ENCODE results near the gene LRRC8C.

LRRC8C gene

DNA sequence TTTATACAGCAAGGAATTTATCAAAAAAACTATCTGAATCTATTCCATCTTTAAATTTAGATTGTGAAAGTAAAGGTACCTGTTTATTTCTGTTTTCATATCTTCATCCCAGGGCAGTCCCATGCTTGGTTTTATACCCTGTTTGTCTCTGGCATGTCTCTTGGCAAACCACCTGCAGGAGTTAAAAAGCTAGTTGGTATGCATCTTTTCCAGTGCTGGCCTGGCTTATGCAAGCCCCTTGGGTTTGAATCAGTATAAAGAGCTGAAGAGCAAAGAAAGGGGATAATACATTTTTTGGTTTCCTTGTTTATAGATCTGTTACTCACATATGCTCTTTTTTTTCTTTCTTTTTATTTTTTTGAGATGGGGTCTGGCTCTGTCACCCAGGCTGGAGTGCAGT lies 37.8 kb downstream of the LRRC8C start:
- DNase-seq (ENCODE audit: low read depth, low spot score), result no peak

DNA sequence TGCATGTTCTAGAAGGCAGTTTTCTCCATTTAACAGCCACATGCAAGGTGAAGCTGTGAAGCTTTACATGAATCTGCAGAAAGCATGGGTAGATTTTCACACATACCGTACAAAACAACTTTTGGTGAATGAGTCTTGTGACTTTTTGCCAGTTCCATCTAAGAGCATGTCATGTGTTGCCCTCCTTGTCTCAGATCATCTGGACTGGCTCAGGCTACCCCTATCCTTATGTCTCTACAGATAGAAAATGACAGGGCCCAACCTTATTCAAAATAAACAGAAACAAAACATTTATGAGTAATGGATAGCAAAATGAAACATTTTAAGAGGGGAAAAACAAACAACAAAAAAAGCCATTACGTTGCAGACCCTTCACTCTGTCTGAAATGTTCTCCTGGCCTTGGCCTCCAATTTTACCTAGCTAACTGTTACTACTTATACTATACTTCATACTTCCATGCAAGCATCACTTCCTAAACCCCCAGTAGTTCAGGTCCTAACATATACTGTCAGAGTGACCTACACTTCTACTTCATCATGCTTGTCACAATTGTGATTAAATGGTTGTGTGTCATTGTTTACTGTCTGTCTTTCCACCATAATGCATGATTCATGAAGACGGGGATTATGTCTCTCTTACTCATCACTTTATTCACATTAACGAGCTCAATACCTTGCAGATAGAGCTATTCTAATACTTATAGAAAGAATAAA lies 39.0 kb downstream of the LRRC8C start:
- no peak for DNase-seq (ENCODE audit: low read depth, low spot score)

DNA sequence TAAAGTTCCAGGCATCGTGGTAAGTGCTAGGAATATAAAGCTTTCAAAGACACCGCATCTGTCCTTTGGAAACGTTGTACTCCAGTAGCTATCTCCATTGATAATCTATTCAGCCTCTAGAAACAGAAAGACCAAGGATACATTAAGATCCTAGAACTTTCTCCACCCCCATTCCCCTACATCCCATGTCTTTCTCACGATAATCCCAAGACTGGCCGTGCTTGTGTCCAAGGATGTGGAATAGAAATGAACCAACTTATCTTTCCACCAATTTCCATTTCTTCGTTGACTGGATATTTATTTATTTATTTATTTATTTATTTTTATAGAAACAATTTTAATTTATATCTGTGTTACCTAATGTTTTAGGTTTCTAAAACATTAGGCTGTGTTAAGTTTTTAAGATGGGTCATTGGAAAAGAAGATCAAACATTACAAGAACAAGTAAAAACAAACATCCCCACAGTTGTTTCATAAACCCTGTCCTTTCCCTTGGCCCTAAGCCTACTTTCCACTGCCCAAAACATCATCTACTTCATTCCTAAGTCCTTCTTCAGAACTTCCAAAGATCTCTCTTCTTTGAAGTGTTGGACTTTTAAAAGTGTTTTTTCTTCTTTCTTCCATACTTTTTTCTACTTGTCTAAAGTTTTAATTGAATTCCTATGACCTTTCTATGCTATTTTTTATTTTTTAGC lies 39.7 kb downstream of the LRRC8C start:
- no peak for DNase-seq (ENCODE audit: low read depth, low spot score)

DNA sequence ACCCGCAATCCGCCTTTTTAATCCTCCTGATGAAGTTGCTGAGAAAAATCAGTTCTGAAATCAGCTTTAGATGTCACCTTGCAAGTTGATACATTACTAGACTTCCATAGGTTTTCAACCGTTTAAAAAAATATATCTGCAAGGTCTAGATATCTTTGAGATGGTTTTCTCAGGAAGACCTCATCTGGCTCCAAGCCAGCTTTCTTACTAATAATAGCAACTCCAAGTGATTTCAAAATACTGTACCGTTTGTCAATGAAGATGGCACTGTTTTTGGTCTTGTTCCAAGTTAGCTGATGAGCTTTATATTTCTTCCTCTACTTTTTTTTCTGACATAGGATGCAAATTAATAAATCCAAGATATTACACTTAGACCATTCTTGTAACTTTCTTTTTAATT lies 40.3 kb downstream of the LRRC8C start:
- no peak for DNase-seq (ENCODE audit: low read depth, low spot score)

DNA sequence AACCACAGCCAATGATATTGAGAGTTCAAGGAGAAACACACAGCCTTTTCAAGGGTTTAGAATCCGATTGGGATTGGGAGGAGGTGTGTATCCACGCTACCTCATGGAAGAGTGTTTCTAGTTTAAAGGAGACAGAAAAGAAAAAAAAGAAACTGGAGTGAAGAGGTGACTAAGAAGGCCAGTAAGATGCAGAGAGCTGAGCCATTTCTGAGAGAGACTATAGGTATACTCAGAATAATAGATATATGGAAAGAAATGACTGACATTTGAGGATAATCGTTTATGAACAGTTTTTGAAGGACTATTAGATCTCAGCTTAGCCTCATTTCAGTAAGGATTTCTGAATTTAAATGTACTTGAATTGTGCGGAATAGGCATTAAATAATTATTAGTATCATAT lies 42.8 kb downstream of the LRRC8C start:
- DNase-seq (ENCODE audit: low read depth, low spot score), result no peak

DNA sequence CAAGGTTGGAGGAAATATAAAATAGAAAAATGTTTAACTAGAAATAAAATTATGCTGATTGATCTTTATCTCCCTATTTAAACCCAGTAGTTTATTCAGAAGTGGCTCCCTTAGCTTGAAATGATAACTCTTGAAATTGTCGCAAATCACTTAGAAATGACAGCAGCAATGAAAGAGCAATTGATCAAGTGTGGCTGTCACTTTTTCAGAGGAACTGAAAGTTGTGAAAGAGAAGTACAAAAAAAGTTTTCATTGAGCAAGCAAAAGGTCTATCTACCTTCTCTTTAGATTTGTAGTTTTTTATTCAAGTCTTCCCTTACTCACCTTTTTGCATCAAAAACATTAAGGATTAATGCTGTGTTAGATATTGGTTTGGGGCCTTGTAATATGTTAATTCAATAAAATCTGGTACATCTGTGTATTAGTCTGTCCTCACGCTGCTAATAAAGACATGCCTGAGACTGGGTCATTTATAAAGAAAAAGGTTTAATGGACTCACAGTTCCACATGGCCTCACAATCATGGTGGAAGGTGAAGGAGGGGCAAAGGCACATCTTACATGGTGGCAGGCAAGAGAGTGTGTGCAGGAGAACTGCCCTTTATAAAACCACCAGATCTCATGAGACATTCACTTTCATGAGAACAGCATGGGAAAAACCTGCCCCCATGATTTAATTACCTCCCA lies 48.3 kb downstream of the LRRC8C start:
- no peak for DNase-seq (ENCODE audit: low read depth, low spot score)

DNA sequence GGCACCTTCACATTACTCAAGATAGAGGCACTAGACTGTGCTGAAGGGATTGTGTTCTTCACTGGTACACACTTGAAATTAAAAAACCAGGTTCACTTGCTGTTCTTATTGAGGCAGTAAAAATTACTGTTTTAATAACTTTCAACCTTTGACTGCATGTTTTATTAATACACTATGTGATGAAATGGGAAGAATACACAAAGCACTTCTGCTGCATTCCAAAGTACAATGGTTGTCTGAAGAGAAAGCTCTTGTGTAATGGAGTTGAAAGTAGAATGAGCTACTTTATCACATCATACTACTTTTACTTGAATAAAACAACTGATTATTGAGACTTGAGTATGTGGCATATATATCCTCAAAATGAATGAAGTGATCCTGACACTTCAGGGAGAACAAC lies 49.7 kb downstream of the LRRC8C start:
- DNase-seq (ENCODE audit: low read depth, low spot score), result no peak

DNA sequence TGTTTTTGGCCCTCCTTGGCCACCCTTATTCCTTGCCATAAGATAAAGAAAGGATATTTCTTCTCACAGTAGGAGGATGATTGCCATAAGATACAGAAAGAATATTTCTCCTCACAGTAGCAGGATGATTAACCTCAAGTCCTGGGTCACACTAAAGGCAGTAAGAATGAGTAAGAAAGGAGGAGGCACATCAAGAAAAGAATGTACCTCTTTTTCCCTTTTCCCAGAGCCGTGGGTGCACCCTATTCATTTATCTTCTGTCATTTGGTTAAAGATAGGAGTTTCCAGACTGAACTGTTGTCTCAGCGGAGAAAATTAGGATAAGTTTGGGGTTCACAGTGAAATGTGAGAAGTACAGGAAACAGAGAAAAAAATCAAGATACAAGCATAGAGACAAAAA lies 52.5 kb downstream of the LRRC8C start:
- DNase-seq (ENCODE audit: low read depth, low spot score), result no peak

DNA sequence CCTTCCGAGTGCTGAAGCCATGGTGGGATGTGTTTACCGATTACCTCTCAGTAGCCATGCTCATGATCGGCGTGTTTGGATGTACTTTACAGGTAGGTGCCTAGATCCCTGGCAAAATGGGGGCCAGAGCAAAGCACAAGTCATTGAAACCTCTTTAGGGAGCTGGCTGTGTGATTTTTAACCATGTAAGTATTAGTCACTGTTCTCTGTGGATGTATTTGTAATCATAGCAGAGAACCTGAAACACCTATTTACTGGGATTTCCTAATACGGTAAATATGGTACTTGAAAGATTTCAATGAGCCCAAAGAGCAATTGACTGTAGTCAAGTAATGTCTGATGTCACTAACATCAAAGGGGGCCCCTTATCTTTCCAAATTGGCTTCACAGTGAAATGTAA lies 53.6 kb downstream of the LRRC8C start:
- DNase-seq (ENCODE audit: low read depth, low spot score), result no peak

DNA sequence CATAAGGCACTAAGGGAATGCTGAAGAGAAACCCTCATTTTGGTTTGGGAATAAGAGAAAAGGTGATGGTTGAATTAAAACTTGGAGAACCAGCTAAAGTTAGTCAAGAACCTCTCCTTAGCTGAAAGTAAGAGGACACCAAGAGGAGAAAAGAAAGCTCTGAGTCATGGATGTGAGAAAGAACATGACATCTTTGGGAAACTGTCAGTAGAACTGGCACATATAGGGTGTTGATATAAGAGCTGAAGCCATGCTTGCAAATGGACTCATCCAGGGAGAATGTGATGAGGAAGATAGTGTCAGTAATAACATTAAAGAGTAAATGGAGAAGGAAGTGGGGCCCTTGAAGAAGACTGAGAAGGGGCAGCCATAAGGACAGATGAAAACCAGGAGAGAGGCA lies 54.3 kb downstream of the LRRC8C start:
- DNase-seq (ENCODE audit: low read depth, low spot score), result no peak

DNA sequence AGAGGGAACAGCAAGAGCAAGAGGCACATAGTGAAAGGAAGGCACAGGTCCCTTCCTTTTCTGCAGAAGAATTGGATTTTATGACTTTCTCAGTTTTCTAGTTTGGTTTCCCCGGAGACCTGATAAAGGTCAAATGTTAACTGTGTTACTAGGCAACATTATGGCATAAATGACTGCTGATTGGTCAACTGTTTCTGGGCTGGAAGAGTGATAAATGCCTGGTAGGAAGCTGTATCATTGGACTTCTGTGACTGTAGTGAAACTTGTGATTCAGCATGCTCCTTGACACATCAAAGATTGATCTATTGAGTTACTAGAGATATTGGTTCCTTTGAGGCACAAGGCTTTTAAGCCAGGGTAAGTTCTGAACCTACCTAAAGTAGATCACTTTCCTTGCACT lies 55.7 kb downstream of the LRRC8C start:
- no peak for DNase-seq (ENCODE audit: low read depth, low spot score)

DNA sequence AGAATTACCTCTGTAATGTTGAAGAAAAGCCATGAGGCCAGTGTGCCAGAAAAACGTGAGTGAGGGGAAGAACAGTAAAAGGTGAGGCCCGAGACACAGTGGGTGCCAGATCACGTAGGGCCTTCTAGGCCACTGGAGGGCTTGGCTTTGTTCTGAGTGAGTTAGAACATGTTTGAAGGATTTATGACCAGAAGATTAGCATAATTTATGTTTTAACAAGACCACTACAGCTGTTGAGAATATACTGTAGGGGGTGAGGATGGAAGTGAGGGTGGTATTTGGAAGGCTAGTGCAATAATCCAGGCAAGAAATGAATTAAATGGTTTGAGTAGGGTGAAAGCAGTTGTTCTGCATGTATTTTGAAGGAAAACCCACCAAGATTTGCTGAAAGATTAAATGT lies 56.3 kb downstream of the LRRC8C start:
- DNase-seq (ENCODE audit: low read depth, low spot score), result no peak

DNA sequence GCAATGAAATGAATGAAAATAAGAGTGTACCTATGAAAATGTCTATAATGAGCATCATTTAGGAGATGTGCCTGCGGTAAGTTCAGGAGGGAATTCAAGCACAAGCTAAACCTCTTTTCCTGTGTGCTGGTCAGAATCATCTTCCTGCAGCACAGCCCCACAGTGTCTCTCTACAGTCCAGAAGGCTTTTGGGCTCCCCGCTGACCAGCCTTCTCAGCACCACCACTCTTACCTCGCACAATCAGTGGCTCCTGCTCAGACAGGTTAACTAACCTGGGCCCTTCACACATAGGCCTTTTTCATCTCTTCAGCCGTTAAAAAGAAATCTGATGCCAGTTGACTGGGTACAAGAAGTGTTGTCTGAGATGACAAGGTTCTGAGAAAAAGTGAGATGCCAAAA lies 57.7 kb downstream of the LRRC8C start:
- DNase-seq (ENCODE audit: low read depth, low spot score), result no peak

DNA sequence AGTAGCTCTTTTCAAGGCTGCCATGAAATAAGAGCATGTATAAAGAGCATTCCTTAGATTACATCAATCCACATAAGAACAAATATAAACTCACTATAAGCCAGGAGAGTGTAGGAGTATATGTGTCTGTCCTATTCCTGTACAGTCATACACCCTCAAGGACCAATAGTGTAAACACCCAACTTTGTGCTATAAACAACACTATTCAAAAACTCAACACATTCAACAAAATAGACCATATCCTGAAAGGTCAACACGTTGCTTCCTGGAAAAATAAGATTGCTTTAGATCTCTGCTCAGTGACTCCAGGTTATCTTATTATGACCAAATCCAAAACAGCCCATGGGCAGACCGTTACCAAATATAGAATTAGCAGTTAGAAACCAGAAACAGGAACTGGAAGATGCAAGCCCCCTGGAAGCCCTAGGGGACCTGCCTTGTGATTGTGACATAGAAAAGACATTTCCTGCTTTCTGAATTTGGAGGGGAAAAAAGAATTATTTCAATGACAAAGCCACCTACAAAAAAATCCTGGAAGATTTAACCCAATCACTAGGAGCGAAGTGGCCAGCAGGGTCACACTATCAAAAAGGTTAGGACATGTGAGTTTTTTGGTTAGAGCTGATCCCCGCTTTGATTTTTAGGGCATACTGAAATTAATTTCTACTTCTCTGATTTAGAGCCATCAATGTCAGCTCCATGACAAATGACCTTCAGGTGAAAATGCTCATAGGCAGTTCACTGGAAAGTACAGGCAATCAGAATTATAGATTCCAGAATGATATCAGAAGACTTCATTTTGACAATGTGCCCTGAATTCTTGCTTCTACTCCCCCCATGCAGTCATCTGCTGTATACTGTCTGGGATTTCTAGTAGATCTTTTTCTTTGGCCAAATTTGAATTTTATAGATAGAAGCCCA lies 59.9 kb downstream of the LRRC8C start:
- no peak for DNase-seq (ENCODE audit: low read depth, low spot score)

DNA sequence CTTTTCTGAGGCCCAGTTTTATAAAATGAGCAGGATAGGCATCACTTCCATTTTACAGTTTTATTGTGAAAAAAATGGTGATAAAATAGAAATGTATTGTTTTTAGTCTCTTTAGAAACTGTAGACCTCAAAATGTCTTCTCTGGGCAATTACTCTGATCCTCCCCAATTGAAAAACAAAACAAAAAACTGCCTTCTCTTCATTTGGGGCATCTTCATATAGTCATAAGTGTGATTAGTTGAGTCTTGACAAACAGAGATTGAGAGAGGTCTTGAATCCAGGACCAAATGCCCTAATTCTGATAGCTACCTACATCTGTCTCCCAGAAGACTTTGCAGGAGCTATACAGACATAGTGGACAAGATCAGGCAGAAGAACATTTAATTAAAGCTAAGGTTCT lies 62.9 kb downstream of the LRRC8C start:
- DNase-seq (ENCODE audit: low read depth, low spot score), result no peak

DNA sequence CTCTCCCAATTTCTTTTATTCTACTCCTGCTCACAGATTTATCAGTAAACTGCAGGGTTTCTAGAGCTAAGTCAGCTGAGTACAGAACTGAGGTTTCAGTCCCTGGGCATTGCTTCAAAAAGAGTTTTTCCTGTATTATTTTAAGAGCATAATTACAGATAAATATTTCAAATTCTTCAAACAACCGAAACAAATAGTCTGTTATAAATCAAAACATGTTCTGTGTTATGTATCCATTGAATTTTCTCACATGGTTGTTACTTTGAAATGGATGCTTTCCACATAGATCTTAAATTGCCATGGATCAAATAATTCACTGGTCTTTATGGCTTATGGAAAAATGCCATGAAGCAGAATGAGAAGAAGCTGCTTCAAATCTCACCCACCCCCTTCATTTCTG lies 64.5 kb downstream of the LRRC8C start:
- no peak for DNase-seq (ENCODE audit: low read depth, low spot score)

DNA sequence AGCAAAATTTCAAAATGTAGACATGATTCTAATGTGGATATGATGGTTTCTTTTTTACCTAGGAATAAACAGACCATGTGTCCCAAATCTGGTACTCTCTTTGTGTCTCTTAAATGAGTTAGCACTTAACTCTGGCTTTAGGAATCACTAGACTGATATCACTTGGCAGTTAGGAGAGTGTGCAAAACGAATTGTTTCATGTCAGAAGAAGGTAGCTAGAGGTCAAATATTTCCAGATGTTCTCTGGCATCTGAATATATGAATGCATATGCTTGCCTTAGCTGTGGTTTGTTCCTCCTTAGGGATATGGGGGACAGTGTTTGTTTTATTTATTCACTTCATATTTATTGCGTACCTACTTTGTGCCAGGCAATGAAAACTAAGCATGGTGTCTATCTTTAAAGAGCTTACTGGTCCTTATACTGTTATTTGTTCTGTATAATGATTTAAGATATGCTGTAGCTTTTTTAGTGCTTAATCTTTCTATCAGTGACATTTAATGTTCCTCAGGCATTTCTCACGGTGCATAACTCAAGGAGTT lies 65.2 kb downstream of the LRRC8C start:
- DNase-seq (ENCODE audit: low read depth, low spot score), result no peak

DNA sequence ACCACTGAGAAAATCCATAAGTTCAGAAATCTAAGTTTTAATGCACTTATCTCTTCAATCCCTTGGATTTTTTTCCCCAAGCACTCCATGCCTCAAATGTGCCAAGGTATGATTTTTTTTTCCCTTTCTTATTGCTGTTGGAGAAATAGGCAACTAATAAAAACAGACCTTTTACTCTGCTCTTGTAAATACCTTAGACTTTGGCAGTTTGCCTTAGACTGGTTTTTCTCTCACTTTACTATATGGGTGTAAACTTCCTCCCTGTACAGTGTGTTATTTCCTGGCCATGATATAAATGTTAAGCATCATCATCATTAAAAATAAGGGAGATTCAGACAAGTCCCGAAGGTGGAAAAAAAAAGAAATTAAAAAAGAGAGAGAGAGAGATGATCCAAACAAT lies 65.7 kb downstream of the LRRC8C start:
- no peak for DNase-seq (ENCODE audit: low read depth, low spot score)

DNA sequence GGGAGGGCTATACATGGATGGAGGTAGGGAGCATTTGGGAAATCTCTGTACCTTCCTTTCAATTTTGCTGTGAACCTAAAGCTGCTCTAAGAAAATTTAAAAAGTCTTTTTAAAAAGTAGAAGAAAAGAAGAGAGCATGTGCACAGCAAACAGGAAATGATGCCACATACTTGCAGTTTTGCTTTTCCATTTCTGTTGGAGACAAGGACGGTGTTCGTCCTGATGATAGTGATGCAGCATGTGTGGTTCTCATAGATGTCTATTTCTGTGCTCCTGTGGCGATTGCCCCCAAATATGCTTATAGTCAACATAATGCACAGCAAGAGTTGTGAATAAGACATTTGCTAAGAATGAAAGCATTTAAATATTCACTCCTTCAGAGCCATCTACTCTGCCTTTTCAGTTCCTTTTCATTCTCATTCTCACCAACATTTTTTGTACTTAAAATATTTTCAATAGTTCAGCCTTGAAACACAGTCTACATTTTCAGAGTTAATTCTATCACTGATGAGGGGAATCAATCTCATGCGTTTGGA lies 66.6 kb downstream of the LRRC8C start:
- DNase-seq (ENCODE audit: low read depth, low spot score), result no peak

DNA sequence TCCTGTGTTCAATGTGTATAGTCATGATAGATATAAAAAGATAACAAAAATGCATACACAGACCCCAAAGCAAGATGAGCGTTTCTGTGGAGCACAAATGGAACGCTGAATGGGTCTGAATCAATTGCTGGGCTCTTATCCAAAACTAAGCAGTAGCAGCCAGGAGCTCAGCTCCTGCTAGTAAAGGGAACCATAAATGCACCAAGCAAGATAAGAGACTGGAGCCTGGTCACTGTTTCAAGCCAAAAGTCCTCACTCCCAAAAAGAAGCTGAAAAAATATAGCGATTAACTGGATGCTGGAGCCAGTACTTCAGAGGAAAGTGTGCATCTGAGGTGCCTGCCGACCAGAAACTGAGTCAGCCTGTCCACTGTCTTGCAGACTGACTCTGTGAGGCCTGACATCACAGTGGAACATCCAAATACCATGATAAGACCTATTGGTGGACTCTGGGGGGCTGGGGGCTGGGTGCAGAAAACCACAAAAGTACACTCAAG lies 68.9 kb downstream of the LRRC8C start:
- DNase-seq (ENCODE audit: low read depth, low spot score), result peak; percentile 10

DNA sequence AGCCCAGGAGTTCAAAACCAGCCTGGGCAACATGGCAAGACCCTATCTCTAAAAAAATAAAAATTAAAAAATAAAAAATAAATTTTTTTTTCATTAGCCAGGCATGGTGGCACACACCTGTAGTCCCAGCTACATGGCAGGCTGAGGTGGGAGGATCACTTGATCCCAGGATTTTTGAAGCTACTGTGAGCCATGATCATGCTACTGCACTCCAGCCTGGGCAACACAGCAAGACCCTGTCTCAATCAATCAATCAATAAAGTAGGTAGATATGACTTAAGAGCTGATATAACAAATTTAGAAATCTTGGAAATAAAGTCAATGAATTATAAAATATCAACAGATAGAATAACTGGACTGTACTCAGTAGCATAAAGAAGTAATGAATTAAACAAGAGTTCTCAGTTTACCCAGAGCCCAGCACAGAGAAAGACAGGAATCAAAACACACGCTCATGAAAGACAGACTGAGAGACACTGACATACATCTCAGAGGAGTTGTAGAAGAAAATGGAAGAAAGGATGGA lies 69.7 kb downstream of the LRRC8C start:
- DNase-seq (ENCODE audit: low read depth, low spot score), result no peak

Data from activated naive CD8-positive, alpha-beta T cell treated with anti-CD3 and anti-CD28 coated beads, Interleukin-2, amount 50 U/mL, for 16 hours (primary cell).